NB4 (cell line): ENCODE data around the gene PCYT1A.
"Not testable (repeated sequence)": the region's sequence is repeated elsewhere in the genome, so short reads cannot be mapped to it uniquely, and the experiment has no call there.

Source experiments
- DNase-seq: peaks from one replicate; pipeline ENCODE4 v3.0.0; 2010; ENCODE audit warnings: low read depth
- H3K4me3 ChIP-seq: one replicate; pipeline ENCODE4 v1.5.1; 2011; ENCODE audit warnings: mild to moderate bottlenecking, low read depth, low read length, moderate library complexity
- CTCF ChIP-seq: IDR thresholded peaks from one replicate; pipeline ENCODE4 v1.5.1; 2012; ENCODE audit warnings: low read depth, low read length
- MAX ChIP-seq: IDR thresholded peaks from 2 replicates; pipeline ENCODE4 v1.6.1; 2011; ENCODE audit warnings: low read depth, low read length
- MYC ChIP-seq: IDR thresholded peaks from 2 replicates; pipeline ENCODE4 v1.6.1; 2011; ENCODE audit warnings: low read depth, low read length
- POLR2A ChIP-seq: IDR thresholded peaks from 2 replicates; pipeline ENCODE4 v1.6.1; 2011; ENCODE audit warnings: mild to moderate bottlenecking; ENCODE audit not compliant: insufficient read length; ENCODE audit errors: extremely low read depth

The PCYT1A gene

GRCh38 chr3:196246612-196247308 is 40.8 kb downstream of the PCYT1A start:
- peak; percentile 89 for DNase-seq
- H3K4me3 ChIP-seq: no peak overlapping the region
- TF ChIP-seq MYC (no peak), CTCF (no peak), POLR2A (no peak)

- not testable (repeated sequence) for DNase-seq, H3K4me3 ChIP-seq
These were observed 43.4 kb downstream of the PCYT1A start for GRCh38 chr3:196244166-196244565.

GRCh38 chr3:196241704-196242103 is 45.8 kb downstream of the PCYT1A start:
- TF ChIP-seq POLR2A (no peak), CTCF (no peak), MAX (no peak), MYC (no peak)
- no peak overlapping the region for H3K4me3 ChIP-seq
- no peak for DNase-seq

- no peak overlapping the region for H3K4me3 ChIP-seq
- TF ChIP-seq POLR2A (no peak), MAX (no peak), MYC (no peak), CTCF (no peak)
- DNase-seq: no peak
These were observed 47.1 kb downstream of the PCYT1A start for GRCh38 chr3:196240424-196240823.

- no peak for DNase-seq
- TF ChIP-seq MYC: no peak
- no peak for TF ChIP-seq POLR2A
- no peak for TF ChIP-seq CTCF
- H3K4me3 ChIP-seq: no peak overlapping the region
These were observed 48.6 kb downstream of the PCYT1A start for GRCh38 chr3:196238612-196239560.

- DNase-seq: peak; percentile 31
These were observed 50.3 kb downstream of the PCYT1A start for GRCh38 chr3:196237203-196237602.

More at GRCh38 chr3:196237203-196237602, 50.3 kb downstream of the PCYT1A start:
- TF ChIP-seq POLR2A (no peak), MAX (no peak), CTCF (no peak), MYC (no peak)
- no peak overlapping the region for H3K4me3 ChIP-seq
